ENCODE results near the gene NELFA.

DNA sequence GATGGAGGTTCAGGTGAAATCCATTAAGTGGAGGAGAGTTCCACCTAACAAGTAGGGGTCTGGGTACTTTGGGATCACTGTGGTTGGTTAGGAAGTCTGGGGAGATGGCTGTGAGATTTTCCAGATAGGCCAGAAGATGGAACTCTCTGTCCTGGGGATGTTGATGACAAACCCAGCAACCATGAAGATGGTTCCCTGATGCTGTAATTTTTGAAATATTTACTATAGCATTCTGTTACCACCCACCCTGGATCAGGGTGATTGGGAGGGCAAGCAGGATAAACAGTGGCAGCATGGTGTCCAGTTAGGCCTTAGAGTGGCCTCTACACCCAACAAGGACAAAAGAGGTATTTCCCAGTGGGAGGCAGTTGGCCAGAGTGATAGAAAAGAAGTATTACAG, 15.9 kb upstream of the NELFA start:
- TF ChIP-seq, protein P1, sequence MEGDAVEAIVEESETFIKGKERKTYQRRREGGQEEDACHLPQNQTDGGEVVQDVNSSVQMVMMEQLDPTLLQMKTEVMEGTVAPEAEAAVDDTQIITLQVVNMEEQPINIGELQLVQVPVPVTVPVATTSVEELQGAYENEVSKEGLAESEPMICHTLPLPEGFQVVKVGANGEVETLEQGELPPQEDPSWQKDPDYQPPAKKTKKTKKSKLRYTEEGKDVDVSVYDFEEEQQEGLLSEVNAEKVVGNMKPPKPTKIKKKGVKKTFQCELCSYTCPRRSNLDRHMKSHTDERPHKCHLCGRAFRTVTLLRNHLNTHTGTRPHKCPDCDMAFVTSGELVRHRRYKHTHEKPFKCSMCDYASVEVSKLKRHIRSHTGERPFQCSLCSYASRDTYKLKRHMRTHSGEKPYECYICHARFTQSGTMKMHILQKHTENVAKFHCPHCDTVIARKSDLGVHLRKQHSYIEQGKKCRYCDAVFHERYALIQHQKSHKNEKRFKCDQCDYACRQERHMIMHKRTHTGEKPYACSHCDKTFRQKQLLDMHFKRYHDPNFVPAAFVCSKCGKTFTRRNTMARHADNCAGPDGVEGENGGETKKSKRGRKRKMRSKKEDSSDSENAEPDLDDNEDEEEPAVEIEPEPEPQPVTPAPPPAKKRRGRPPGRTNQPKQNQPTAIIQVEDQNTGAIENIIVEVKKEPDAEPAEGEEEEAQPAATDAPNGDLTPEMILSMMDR (IDR thresholded peaks at IDR 0.05) = no peak
- no peak for TF ChIP-seq POLR2A (IDR thresholded peaks at IDR 0.05)
